ENCODE data around the gene CGNL1.
A peak's percentile ranks its signal among the peaks of the same experiment; 100 is the strongest.

CGNL1 gene

DNA sequence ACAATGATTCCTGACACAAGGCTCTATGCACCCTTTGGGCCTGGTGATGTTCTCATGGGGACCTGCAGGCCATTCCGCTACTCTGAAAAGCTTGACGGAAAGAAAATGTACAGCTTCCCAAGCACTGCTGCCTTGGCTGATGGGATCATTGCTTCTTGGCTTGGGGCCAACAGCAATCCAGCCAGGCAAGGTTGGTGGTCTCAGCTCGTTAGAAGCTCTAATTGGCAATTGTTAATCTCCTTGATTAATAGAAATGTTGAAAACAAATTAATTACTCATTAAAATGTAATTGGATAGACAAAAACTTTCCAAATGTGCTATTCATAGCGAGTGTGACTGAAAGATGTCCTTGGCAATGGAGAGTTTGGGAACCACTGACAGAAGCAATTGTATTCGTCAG, 199.1 kb downstream of the CGNL1 start:
- no peak for DNase-seq (ENCODE audit: low read depth)

DNA sequence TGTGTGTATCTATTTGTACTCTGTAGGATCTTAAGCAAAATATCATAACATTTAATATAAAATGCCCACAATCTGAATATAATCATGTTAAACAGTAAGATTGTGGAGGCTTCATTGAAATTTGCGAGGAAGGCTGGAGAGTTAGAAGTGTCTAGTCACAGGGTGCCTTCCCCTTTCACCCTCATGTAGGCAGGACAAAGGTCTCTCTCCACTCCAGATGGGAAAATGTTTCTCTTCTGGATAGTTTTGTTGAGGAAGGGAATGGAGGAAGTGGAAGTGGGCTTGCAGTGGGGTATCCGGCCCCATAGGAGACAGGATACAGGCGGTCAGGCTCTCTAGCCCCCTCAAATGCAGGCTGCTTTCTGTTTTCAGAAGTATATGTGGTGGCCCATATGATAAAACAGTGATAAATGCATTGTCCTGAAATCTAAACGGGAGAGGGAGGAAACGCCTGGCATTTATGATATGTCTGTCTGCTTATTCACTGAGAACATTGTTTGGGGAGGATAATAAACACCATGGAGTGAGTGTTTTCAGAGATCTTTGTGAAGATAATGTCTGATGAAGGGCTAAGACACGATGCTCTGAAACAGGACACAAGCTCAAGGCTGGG, 202.1 kb downstream of the CGNL1 start:
- no peak for DNase-seq (ENCODE audit: low read depth)

DNA sequence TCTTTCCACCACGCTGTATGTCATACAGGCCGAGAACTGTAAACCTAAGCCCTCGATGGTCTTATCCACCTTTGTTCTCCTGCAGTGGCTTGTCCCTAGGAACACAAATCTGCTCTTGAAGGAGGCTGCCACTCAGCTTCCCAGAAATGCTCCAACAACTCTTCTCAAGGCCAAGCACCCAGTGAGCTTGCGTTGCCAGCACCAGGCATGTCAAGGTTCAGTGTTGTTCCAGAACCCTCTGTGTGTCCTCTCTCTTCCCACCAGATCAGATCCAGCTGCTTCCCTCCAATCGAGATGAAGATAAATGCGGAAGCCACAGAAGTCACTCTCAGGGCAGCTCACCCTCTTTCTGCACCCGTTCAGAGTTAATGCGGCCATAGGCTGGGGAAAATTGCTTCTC, 204.1 kb downstream of the CGNL1 start:
- no peak for DNase-seq (ENCODE audit: low read depth)

DNA sequence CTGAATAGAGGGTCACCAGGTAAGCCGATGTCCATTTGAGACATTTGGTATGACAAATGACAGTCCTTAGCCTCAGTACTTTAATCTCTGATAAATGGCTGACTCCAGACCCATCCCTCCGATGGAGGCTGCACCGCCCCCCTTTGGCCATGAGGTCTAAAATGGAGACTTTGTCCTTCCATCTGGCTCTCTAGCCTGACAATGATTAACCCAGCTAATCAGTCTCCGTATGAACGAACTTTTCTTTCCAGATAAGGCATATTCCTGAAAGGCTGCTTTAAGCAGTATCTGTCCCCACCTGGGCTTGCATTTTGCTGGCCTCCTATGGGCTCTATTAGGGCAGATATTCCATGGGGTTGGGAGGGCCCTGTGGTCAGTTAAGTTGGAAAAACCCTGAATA, 204.6 kb downstream of the CGNL1 start:
- no peak for DNase-seq (ENCODE audit: low read depth)

DNA sequence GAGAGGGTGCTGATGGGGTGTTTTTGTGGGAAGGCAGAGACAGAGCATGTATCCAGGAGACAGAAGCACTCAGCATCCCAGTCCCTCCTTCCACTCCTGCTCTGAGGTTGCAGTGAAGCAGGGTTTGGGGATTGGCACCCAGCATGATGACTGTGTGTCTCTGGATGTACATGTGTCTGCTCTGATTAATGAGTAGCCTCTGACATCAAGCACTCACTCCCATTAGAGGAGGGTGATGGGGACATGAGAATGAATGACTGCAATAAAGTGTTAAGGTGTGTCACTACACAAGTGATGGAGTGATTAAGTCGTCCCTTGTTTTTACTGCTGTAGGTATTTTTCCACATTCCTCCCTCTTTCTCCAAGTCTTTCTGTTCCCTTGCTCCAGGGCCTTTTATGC, 205.8 kb downstream of the CGNL1 start:
- DNase-seq (ENCODE audit: low read depth), result no peak

DNA sequence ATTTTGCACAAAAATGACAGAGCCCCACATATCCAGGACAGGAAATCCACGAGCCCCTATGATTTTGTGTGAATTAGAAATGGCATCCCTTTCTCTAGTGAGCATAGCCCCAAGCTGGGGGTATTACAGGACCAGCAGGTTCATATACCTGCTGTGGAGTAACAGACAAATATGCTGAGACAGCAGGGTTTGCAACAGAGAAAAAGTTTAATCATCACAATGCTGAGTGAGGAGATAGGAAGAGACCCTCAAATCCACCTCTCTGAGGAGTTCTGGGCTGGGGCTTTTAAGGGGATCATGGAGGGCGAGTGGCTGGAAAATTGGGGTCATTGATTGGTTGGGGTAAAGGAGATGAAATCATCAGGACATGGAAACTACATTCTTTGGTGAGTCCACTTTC, 207.0 kb downstream of the CGNL1 start:
- no peak for DNase-seq (ENCODE audit: low read depth)

DNA sequence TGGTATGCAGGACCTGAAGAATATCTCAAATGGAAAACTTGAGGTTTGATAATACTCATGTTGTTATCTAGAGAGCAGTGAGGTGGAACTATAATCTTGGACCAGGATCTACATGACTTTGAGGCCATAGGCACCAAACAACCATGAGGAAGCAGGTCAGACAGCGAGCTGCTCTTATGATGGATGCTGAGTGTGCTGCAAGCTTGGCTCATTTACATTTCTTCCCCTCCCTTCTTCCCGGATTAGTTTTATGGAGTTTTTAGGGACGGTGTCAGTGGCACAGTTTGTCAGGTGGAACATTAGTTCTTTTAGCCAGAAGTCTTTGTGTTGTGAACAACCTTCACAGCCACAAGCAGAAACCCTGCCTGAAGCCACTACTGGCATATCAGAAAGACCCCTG, 207.4 kb downstream of the CGNL1 start:
- DNase-seq (ENCODE audit: low read depth), result no peak

DNA sequence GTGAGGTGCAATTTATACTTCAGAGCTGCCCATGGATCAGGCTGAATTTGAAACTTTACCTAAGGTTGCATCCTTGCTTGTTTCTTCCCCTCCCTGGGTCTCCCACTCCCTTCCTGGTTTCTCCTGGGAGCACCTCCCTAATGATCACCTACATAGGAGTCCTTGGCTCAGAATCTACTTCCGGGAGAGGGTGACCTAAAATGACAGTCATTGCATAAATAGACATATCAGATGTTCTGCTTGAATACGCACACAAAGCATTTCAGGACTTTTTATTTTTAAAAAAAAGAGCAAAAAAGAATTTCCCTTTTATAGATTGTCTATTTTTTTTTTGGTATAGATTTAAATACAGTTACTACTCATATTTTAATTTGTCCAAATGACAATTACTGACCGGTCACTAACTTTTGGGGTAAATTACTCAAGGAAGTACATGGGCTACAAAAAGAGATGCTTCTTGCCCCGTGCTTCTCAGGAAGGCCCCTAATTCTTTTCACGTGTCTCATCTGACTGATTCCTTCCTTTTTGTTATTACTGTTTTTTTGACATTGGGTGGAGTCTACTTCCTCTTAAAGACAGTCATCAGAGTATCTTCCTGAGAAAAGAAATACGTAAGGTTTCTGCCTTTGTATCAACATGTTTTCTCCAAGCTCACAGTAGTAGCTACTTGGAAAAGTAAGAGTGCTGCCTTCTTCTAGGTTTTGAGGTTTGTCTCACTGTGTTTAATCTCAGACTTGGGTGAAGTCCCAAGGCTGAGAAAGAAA, 210.5 kb downstream of the CGNL1 start:
- DNase-seq (ENCODE audit: low read depth), result no peak

DNA sequence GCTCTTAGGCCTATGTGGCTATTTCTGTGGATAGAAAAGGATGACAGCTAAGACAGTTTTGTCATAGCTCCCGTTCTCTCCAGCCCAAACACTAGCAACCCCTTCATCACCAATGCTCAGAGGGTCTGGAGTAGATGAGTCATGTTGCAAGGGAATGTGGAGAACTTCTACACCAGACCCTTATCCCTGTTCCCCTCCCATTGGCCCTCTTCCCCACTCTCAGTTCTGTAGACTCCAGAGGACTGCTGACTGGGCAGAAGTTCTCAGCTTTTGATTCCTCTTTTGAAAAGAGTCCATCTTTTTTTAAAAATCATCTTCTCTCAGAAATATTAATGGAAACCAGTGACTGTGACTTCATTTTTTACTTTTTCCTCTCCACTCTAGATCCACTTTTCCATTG, 213.0 kb downstream of the CGNL1 start:
- DNase-seq (ENCODE audit: low read depth), result no peak

DNA sequence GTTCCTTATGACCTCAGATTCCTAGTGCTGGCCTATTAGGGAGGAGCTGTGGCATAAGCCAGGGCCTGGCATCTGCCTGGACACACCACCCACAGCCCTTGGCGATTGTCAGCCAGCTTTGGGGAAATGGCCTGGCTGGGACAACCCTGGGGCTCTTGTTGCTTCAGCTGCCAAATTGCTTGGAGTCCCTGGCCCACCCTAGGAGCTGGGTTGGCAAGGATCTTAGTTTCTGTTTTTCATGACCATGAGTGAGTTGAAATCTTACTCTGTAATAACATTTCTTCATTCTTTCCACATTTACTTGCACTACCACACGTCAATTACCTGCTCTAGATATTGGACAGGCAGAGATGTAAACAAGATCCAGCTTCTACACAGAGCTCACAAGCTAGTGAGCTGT, 213.4 kb downstream of the CGNL1 start:
- no peak for DNase-seq (ENCODE audit: low read depth)

DNA sequence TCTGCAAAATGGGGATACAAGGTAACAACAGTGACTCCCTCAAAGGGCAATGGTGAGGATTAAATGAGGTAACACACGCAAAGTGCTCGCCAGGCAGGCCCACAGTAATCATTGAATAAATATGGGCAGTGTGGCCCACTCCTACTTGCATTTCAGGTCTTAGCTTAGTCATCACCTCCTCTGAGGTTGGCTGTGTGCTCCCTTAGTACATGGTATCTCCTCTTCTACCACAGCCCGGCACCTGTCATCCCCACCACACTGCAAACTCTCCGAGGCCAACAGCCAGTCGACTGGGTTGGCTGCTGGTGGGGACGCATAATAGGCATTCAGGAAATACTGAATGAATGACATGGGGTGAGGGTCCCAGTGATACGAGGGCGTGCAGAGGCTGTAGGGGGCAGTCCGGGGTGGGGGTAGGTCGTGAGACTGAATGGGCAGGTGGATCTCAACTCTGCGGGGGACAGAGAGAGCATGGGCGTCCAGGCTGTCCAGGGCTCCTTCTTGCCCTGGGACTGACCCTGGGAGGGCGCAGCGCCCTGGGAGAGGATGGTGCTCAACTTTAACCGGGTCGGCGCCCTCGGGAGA, 215.0 kb downstream of the CGNL1 start:
- no peak for DNase-seq (ENCODE audit: low read depth)

DNA sequence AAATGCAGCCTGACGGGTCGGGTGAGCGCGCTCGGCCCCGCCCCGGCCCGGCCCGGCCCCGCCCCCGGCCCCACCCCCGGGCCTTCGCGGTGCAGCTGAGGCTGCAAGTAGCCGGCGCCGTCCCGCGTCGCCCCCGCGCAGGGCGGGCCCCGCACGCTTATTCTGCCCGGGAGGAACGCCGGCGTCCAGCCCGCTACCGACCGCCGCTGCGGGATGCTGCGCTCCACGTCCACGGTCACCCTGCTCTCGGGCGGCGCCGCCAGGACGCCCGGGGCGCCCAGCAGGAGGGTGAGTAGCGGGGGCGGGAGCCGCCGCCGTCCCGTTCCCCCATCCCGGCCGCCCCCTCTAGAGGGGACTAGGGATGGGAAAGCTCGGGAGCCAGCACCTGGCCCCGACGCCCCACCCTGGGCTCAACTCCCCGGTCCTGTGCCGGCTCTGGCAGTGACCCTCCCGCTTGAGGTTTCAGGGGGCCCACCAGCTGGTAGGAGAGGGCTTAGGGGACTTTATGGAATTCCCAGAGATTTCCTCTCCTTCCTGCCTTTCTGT, 215.6 kb downstream of the CGNL1 start, which contains the start of gene MYZAP:
TSS of gene MYZAP (plus strand) at position 83 of the 546 bp plus-strand sequence. CDS start at position 214, 131 bp downstream.
- DNase-seq (ENCODE audit: low read depth), result peak; percentile 2

DNA sequence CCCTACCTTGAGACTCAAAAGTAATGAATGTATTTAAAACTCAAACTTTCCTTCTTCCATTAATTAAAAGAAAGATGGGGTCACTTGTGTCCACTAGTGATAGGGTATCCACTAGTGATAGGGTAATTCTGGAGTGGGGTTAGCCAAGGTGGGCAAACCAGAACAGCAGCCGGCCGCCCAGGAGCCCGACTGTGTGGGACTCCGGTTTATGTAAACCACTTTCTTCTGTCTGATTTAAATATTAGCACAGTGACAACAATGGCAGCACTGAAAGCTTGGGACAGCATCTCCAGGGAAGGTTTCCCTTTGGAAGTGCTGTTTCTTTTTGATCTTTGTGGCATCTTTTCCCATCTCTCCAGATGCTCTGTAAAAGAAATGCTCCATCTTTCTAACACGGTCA, 216.1 kb downstream of the CGNL1 start:
- no peak for DNase-seq (ENCODE audit: low read depth)

DNA sequence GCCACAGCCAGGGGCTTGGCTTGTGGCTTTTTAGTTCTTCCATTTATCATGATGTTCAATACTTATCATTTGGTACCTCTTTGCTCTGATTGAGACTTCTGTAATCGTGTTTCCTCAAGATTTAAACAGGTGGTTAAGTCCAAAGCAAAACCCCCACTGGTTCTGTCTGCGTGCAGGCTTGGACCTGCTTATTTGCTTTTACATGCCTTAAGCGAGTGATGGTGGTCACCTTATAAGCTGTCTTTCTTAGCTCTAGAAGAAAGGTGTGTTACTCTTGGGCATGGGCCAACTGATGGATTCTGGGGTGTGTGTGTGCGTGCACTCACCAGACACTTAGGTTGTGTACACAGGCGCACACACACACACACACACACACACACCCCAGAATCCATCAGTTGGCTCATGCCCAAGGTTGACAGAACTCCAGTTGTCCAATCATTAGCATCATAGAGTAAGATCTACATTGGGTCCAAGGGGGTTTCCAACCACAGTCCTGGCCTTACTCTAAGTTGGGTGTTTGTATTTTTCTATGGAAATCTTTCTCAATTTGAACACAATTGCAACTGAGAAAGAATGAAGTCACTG, 216.6 kb downstream of the CGNL1 start:
- no peak for DNase-seq (ENCODE audit: low read depth)

DNA sequence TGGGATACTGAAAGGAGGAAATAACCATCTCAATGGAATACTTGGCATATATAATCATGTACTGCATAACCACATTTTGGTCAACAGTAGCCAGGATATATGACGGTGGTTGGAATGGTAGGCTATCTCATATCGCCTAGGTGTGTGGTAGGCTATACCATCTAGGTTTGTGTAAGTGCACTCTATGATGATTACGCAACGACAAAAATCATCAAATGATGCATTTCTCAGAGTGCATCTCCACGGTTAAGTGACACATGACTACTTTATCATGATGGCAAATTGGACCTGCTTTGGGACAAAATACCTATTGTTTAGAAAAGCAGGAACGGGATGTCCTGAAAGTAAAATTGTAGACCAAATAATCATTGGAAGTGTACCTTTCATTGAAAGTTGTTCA, 218.2 kb downstream of the CGNL1 start:
- DNase-seq (ENCODE audit: low read depth), result no peak

DNA sequence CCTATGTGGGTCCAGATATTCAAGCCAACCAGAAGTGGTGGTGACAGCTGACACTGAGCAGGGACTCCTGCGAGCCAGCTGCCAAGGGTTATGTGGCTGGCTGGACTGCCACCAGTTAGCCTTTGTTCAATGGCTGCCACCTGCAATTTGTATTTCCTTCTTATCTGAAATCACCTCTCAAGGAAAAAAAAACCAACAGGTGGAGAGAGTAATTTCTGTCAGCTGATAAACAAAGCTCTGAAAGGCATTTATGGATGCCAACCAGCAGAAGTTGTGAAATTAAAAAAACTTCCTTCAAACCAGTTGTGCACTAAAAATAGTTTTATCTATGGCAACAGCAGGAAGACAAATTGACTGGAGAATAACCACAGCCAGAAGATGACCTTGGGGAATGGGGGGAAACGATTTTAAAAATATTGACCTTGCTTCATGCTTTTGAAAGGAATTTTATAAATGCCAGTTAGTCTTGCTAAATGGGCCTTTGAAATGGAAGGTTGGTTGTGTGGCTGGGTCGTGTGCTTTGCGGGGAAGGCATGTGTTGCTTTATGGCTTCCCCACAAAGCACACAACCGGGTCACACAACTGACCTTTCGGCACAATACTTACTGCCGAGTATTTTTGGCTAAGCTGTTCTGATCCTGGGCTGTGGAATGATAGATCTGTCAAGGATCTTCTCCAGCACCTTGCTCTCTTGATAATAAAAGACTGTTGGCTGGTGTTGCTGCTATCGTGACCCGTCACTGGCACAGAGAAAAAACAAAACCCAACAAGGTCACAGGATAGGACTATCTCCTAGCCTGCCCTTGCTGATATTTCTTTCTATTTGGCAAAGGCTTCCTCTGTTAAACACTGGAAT, 218.9 kb downstream of the CGNL1 start:
- no peak for DNase-seq (ENCODE audit: low read depth)

DNA sequence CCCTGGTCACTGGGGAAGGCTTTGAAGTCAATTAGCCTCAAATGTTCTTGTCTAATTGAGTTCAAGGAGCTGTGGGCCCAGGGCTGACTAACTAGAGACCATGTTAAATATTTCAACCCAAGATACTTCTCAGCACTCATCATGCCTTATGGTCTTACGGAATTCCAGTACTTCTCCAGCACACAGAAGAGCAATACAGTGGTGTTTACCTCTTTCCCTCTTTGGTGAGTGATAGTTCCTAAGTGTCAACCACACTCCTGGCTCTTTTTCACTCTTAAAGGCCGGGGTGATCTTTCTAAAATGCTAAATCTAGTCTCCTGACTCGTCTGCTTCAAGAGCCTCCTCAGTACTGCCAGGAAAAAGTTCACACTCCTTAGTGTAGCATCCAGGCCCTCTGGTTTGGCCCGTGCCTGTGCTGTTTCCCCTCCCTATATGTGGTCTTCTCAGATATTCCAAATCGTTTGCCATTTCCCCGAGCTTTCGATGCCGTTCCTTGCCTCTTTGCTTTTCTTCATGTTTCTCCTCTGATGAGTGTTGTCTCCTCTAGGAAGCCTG, 220.1 kb downstream of the CGNL1 start:
- DNase-seq (ENCODE audit: low read depth), result no peak

DNA sequence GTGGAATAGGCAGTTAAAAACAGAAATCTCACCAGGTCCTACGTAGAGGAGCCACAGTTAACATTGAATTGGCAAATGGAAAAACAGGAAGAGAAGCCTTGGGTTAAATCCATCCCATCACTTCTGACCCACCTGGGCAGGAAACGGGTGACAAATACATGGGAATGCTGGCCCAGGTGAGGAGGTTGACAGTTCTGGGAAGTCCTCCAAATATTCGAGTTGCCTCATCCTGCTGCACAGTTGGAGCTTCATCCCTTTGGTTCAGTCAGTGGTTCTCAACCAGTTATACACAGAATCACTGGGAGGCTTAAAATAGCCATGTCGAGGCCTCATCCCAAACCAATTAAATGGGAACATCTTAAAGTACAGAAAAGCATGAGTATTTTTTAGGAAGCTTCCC, 220.7 kb downstream of the CGNL1 start:
- no peak for DNase-seq (ENCODE audit: low read depth)

DNA sequence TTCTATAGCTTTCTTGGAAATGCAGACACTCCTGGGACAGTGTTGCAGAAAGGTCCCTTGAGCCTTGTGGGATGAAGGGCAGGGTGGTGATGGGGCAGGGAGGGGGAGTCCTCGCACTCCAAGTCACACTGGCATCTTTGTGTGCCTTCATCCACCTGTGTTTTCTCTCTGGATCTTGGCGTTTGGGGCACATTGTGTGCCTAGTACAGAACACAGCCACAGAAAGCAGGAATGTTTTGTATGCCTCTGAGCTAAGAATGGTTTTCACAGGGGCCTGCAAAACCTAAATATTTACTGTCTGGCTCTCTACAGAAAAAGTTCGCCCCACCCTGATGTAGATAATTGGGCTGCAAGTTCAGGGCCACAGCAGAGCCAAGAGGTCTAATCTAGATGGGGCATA, 221.1 kb downstream of the CGNL1 start:
- no peak for DNase-seq (ENCODE audit: low read depth)

DNA sequence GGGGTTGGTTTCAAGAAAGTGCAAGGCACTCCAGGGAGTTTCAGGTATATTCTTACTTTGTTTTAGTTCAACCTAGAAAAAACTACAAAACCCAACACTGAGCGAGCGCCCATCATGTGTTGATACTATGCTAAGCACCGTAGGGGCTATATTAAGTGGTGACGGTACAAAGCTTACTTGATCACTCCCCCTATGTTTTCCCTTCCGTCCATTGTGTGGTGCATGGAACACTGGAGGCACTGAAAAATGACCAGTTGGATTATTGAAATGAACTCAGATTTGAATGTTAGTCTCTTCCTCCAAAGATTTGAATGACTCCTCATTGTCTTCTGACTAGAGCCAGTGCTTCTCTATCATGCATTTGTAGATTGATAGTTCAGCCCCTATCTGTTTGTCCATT, 222.0 kb downstream of the CGNL1 start:
- no peak for DNase-seq (ENCODE audit: low read depth)

DNA sequence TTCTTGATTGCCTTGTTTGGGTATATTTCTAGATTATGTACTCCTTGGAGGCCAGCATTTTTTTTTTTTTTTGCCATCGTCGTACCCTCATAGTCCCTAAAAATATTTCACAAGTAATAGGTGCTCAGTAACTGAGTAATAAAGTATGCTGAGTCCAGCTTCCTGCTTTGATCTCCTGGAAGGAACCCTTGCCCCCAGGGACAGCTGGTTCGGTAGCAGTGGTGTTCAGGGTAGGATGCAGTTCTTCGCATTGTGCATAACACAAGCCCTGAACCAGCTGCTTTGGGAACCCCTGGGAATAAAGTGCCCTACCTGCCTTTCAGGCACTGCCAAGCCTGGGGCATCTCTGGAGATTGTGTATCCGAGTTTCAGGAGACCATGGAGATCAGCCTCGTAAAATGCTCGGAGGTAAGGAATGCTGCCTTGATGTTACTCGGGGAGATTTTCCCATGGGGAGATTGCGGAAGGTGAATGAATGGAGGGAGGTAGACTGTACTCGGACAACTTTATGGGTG, 223.0 kb downstream of the CGNL1 start:
- DNase-seq (ENCODE audit: low read depth), result no peak
